GM12878 (cell line): Measurements from ENCODE around the gene UBE2F. TPM values are rescaled to one million over a fixed set of nuclear protein-coding genes. Genes with fewer than 3 reads are reported as not detected.

Source experiments
- ATAC-seq: fragments of 200-7000 bp; cut with Tn5 transposase; 3 replicates; pipeline ENCODE4 v1.9.1; 2020; ENCODE audit warnings: mild to moderate bottlenecking, moderate library complexity
- BruUV-seq: library from RNA; stranded (reverse); fragments of 400-500 nt; replicated peaks from 2 replicates; lab custom pipeline; 2021; lab: Mats Ljungman, UMichigan
- CTCF ChIA-PET: fragments of 300-600 bp; sonication (Branson Sonifier 250); formaldehyde crosslinking; extraction: SDS; loops from one replicate; lab custom pipeline; 2021; ENCODE audit warnings: inconsistent platforms; lab: Yijun Ruan, JAX
- POLR2A ChIA-PET: fragments of 350-600 bp; formaldehyde crosslinking; extraction: SDS; loops from one replicate; lab custom pipeline; 2021; ENCODE audit warnings: inconsistent platforms; lab: Charles Lee
- RAD21 ChIA-PET: fragments of 300-600 bp; sonication (Branson Sonifier 250); formaldehyde crosslinking; loops from one replicate; lab custom pipeline; 2023; ENCODE audit warnings: antibody characterized with exemption; ENCODE audit not compliant: unreplicated experiment; lab: Charles Lee
- SMC1A ChIA-PET: fragments of 300-600 bp; sonication (Branson Sonifier 250); formaldehyde crosslinking; loops from one replicate; lab custom pipeline; 2023; ENCODE audit not compliant: unreplicated experiment, uncharacterized antibody; lab: Charles Lee
- DNase-seq: peaks from one replicate; pipeline ENCODE4 v3.0.0-alpha.2; 2011; ENCODE audit warnings: low read depth, low spot score
- FAIRE-seq: peaks from 3 replicates; lab custom pipeline; 2011; peaks lifted over from hg19 to GRCh38; lab: Jason Lieb, UNC
- H2AFZ ChIP-seq: 2 replicates; pipeline ENCODE4 v1.6.0; 2011; ENCODE audit warnings: low read depth, low read length, control low read depth; ENCODE audit not compliant: control insufficient read depth
- H3K27ac ChIP-seq: 2 replicates; pipeline ENCODE4 v1.5.1; 2011; ENCODE audit warnings: control low read depth; ENCODE audit not compliant: control insufficient read depth, insufficient read depth
- H3K27me3 ChIP-seq, 2 experiments: replicated peaks in 1 of 2; 2 replicates each; pipeline versions ENCODE4 v1.6.0 to v1.6.1; 2011; ENCODE audit warnings: low read length in 1 of 2; ENCODE audit not compliant: control insufficient read depth in 2 of 2, insufficient read depth in 2 of 2
- H3K36me3 ChIP-seq, 2 experiments: 2 replicates each; pipeline ENCODE4 v1.5.1; 2011; ENCODE audit warnings: low read length in 1 of 2; ENCODE audit not compliant: control insufficient read depth in 2 of 2, insufficient read depth in 2 of 2
- H3K4me1 ChIP-seq: 2 replicates; pipeline ENCODE4 v1.6.1; 2011; ENCODE audit warnings: mild to moderate bottlenecking, low read length, moderate library complexity, mixed read lengths; ENCODE audit not compliant: control insufficient read depth, insufficient read depth
- H3K4me2 ChIP-seq: 2 replicates; pipeline ENCODE4 v1.6.0; 2011; ENCODE audit warnings: control low read depth; ENCODE audit not compliant: control insufficient read depth, insufficient read depth
- H3K4me3 ChIP-seq: fragments of 200-600 bp; sonication (generic); 2 replicates; pipeline ENCODE4 v1.5.1; 2016
- H3K79me2 ChIP-seq: 2 replicates; pipeline ENCODE4 v1.6.0; 2011; ENCODE audit warnings: low read length; ENCODE audit not compliant: control insufficient read depth, insufficient read depth
- H3K9ac ChIP-seq: 2 replicates; pipeline ENCODE4 v1.8.0; 2011; ENCODE audit warnings: low read length, control low read depth, mixed read lengths; ENCODE audit not compliant: control insufficient read depth, insufficient read depth
- H3K9me3 ChIP-seq: replicated peaks from 3 replicates; pipeline ENCODE4 v1.5.1; 2011; ENCODE audit warnings: mild to moderate bottlenecking, low read length; ENCODE audit not compliant: control insufficient read depth, insufficient read depth
- H4K20me1 ChIP-seq: 2 replicates; pipeline ENCODE4 v1.6.0; 2011; ENCODE audit not compliant: control insufficient read depth, insufficient read depth
- WGBS: methylation state at CpG from one replicate; pipeline ENCODE4 v1.1.6; 2016; ENCODE audit warnings: low lambda C conversion rate; ENCODE audit not compliant: insufficient replicate concordance, insufficient coverage; ENCODE audit errors: missing lambda C conversion rate; 5-methylcytosine and 5-hydroxymethylcytosine counted together
- in situ Hi-C: fragments of 300-500 bp; cut with MboI; formaldehyde crosslinking; loops from 9 replicates; pipeline ENCODE4 v1.14.3; 2018; ENCODE audit warnings: mixed read lengths
- intact Hi-C: fragments of 100-400 bp; cut with micrococcal nuclease; formaldehyde crosslinking; loops from one replicate; pipeline ENCODE4 v1.14.2; 2022; ENCODE audit not compliant: unreplicated experiment
- polyA plus RNA-seq, 11 experiments: library from polyadenylated mRNA; depleted of rRNA in 4 of 11; unstranded in 6 of 11; stranded (reverse) in 5 of 11; fragments of >200 nt; fragmentation: Nextera tagmentation in 4 of 11; fragmentation: Illumina TruSeq in 1 of 11; extraction: Ambion mirVana in 4 of 11; extraction: Trizol in 1 of 11; gene quantifications; 1 replicate in 1 of 11; 2 replicates in 10 of 11; pipeline versions ENCODE4 v1.2.1 to v1.2.3, GENCODE V29; 2011 to 2016; ENCODE audit warnings: inconsistent platforms in 2 of 11, missing spikeins in 2 of 11, low read depth in 1 of 11
- total RNA-seq, 4 experiments: library from RNA; depleted of rRNA in 3 of 4; stranded (reverse); fragments of >200 nt in 3 of 4; fragmentation: Illumina TruSeq in 1 of 4; extraction: Trizol in 1 of 4; gene quantifications; 2 replicates each; pipeline versions ENCODE4 v1.2.1 to v1.2.3, GENCODE V29; 2013 to 2021
- TF ChIP-seq, protein P1 (sequence below): fragments of 450-650 bp; IDR thresholded peaks from 2 replicates; pipeline ENCODE4 v1.6.1; 2016; ENCODE audit warnings: mild to moderate bottlenecking
- TF ChIP-seq, protein P2 (sequence below): fragments of 450-650 bp; IDR thresholded peaks from 2 replicates; pipeline ENCODE4 v1.6.1; 2017; ENCODE audit warnings: borderline replicate concordance

UBE2F gene
- total and polyA plus RNA-seq, 10 of the 15 experiments (the other 5 are each of a cell fraction or from before 2014, with no cell fraction given): 12.3 to 64.4 (median 31.5) TPM

DNA sequence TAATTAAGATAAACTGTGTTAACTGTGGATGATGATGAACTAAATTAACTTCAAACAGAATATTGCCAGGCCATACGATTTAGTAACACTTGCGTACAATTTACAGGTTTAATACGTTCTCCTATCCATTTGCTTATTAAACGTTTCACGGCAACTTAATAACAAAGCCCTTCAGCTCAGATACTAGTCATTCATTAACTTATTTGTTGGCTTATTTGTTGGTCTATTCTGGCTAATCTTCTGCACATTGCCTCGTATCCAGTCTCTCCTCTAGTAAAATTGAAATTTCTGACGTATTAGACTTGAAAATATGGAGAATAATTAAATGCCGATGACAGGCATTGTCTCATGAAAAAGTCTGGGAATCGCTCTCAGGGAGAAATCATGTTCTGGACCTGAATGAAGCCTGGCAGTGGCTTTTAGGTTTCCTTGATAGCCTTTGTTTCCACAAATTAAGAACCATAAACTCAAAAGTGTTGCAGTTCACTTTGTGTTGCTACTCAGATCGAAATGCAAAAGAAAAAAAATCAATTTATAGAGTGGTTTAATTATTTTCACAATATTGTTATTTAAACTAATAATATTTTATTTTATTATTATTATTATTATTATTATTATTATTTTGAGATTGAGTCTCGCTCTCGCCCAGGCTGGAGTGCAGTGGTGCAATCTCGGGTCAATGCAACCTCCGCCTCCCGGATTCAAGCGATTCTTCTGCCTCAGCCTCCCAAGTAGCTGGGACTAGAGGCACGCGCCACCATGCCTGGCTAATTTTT is 98.4 kb downstream of the UBE2F start:
- in situ Hi-C loops: no loop called here
- ChIA-PET RAD21 (interaction anchor here (1.2 kb wide), 2 partner anchors 8 to 44 kb away, joined by 5 read pairs; no protein-coding TSS in a partner anchor), POLR2A (interaction anchor here (1.2 to 2.7 kb wide), 3 partner anchors 10 to 139 kb away, joined by 4 to 9 read pairs (median 6); no protein-coding TSS in a partner anchor), SMC1A (interaction anchor here (1.3 to 4.4 kb wide), 5 partner anchors 8 to 72 kb away, joined by 3 to 15 read pairs (median 4); no protein-coding TSS in a partner anchor), CTCF (interaction anchor here (0.8 to 1.4 kb wide), 4 partner anchors 9 to 96 kb away, joined by 3 read pairs; no protein-coding TSS in a partner anchor)
- Histone ChIP-seq H3K9me3 (no peaks in the 10 kb centered on the region; the same call in 2 of the 3 replicates), H3K27me3 (no peaks in the 10 kb centered on the region), H3K4me3 (no peak overlapping the region), H3K9ac (no peak overlapping the region), H3K4me1 (peaks cover 10% of the 10 kb centered on the region), H4K20me1 (no peaks in the 10 kb centered on the region), H3K27ac (no peak overlapping the region), H2AFZ (no peak overlapping the region), H3K36me3 (peaks cover 9 to 22% of the 10 kb centered on the region in 2 experiments; a peak in 3 of 4 replicates), H3K4me2 (no peak overlapping the region), H3K79me2 (peaks cover 28% of the 10 kb centered on the region)
- 87% methylated on average over 18 of the region's 18 CpGs for WGBS
- ATAC-seq (no peak), DNase-seq (no peak), FAIRE-seq (no peak)
- BruUV-seq: no TSS peak
- TF ChIP-seq, protein P1, sequence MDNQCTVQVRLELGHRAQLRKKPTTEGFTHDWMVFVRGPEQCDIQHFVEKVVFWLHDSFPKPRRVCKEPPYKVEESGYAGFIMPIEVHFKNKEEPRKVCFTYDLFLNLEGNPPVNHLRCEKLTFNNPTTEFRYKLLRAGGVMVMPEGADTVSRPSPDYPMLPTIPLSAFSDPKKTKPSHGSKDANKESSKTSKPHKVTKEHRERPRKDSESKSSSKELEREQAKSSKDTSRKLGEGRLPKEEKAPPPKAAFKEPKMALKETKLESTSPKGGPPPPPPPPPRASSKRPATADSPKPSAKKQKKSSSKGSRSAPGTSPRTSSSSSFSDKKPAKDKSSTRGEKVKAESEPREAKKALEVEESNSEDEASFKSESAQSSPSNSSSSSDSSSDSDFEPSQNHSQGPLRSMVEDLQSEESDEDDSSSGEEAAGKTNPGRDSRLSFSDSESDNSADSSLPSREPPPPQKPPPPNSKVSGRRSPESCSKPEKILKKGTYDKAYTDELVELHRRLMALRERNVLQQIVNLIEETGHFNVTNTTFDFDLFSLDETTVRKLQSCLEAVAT: peak; percentile 36; the same call in 1 of the 2 replicates
- TF ChIP-seq, protein P2, sequence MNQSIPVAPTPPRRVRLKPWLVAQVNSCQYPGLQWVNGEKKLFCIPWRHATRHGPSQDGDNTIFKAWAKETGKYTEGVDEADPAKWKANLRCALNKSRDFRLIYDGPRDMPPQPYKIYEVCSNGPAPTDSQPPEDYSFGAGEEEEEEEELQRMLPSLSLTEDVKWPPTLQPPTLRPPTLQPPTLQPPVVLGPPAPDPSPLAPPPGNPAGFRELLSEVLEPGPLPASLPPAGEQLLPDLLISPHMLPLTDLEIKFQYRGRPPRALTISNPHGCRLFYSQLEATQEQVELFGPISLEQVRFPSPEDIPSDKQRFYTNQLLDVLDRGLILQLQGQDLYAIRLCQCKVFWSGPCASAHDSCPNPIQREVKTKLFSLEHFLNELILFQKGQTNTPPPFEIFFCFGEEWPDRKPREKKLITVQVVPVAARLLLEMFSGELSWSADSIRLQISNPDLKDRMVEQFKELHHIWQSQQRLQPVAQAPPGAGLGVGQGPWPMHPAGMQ: no peak
- intact Hi-C loops: loop anchor here (10.0 kb wide), 1 partner anchor 370 kb away; no protein-coding TSS in a partner anchor
